ENCODE data around the gene P4HTM. TPM values are rescaled to one million over a fixed set of nuclear protein-coding genes. Genes with fewer than 3 reads are reported as not detected.

P4HTM gene
- total and polyA plus RNA-seq, 2 donors (not counting 1 experiment from before 2014, with no cell fraction given): 48.5 to 70.6 TPM

- Mint-ChIP-seq H3K4me3 (no peak overlapping the region), H3K9me3 (ENCODE audit: insufficient read depth) (no peaks in the 10 kb centered on the region), H3K4me1 (peaks cover 32% of the 10 kb centered on the region), H3K27me3 (no peaks in the 10 kb centered on the region), H3K27ac (no peak overlapping the region)
- peak; percentile 56 for TF ChIP-seq CTCF (IDR thresholded peaks at IDR 0.05)
- TF ChIP-seq EZH2 (IDR thresholded peaks at IDR 0.05; ENCODE audit: borderline replicate concordance, insufficient read depth, low read depth, low read length, poor library complexity, severe bottlenecking): no peak
- peaks cover 46% of the 10 kb centered on the region for H3K79me2 ChIP-seq (ENCODE audit: control insufficient read depth, insufficient read depth, low read length)
- H3K4me1 ChIP-seq (ENCODE audit: control insufficient read depth in 2 of 2, insufficient read depth in 2 of 2, low read length in 2 of 2): peaks cover 10 to 14% of the 10 kb centered on the region in 2 donors
- H4K20me1 ChIP-seq (ENCODE audit: control insufficient read depth, insufficient read depth, low read length, poor library complexity, severe bottlenecking): peaks cover 52% of the 10 kb centered on the region
- no peak overlapping the region for H2AFZ ChIP-seq (ENCODE audit: insufficient read depth, low read depth, low read length, poor library complexity, severe bottlenecking)
- H3K36me3 ChIP-seq (replicated peaks in 1 of 2; ENCODE audit: control extremely low read depth in 1 of 2, control insufficient read depth in 1 of 2, extremely low read depth in 1 of 2, insufficient read depth in 2 of 2, low read length in 1 of 2): peaks cover 1 to 42% of the 10 kb centered on the region in 2 experiments
- peak; percentile 64 for DNase-seq
- no peak overlapping the region for H3K4me3 ChIP-seq (ENCODE audit: control extremely low read depth in 1 of 5, extremely low read depth in 1 of 5, insufficient read depth in 1 of 5, low read depth in 2 of 5, low read length in 4 of 5)
- no peak overlapping the region for H3K4me2 ChIP-seq (replicated peaks; ENCODE audit: low read depth, low read length, poor library complexity, severe bottlenecking)
- ATAC-seq (ENCODE audit: low read depth): peak; percentile 48
- ChIA-PET CTCF (interaction anchor here (0.6 to 5.6 kb wide), 5 partner anchors 9 to 65 kb away, joined by 3 to 69 read pairs (median 6); partner anchors contain the start of genes NDUFAF3 and P4HTM), POLR2A (interaction anchor here (0.6 kb wide), 1 partner anchor 81 kb away, joined by 3 read pairs; no protein-coding TSS in a partner anchor)
- no peak overlapping the region for H3K27ac ChIP-seq (ENCODE audit: low read length in 2 of 2)
- intact Hi-C loops (cut with micrococcal nuclease): no loop called here
- no peaks in the 10 kb centered on the region for H3K9me3 ChIP-seq (ENCODE audit: control extremely low read depth in 1 of 3, control insufficient read depth in 2 of 3, insufficient read depth in 1 of 3, low read length in 2 of 3)
- no peak overlapping the region for H3K9ac ChIP-seq (ENCODE audit: low read length)
- WGBS (ENCODE audit: insufficient coverage): 87% methylated on average over 21 of the region's 24 CpGs
- no peaks in the 10 kb centered on the region for H3K27me3 ChIP-seq (replicated peaks in 1 of 4; ENCODE audit: control extremely low read depth in 1 of 4, control insufficient read depth in 3 of 4, insufficient read depth in 4 of 4, low read length in 3 of 4)
Measured at GRCh38 chr3:49013738-49014660, 24.0 kb downstream of the P4HTM start.

- no peak for ATAC-seq (ENCODE audit: low read depth)
- H3K4me3 Mint-ChIP-seq: peak overlapping the region; percentile 10
- peaks cover 33% of the 10 kb centered on the region for H3K4me1 Mint-ChIP-seq
- no peaks in the 10 kb centered on the region for H3K27me3 ChIP-seq (replicated peaks in 1 of 4; ENCODE audit: control extremely low read depth in 1 of 4, control insufficient read depth in 3 of 4, insufficient read depth in 4 of 4, low read length in 3 of 4)
- TF ChIP-seq EZH2 (IDR thresholded peaks at IDR 0.05; ENCODE audit: borderline replicate concordance, insufficient read depth, low read depth, low read length, poor library complexity, severe bottlenecking) (no peak), CTCF (IDR thresholded peaks at IDR 0.05) (no peak)
- no peak for DNase-seq
- peak overlapping the region; percentile 12 for H3K27ac Mint-ChIP-seq
- intact Hi-C loops (cut with micrococcal nuclease): no loop called here
- CTCF ChIA-PET: interaction anchor here (1.5 to 5.6 kb wide), 3 partner anchors 8 to 28 kb away, joined by 5 to 69 read pairs (median 6); partner anchors contain the start of genes P4HTM and WDR6
- H3K27ac ChIP-seq (ENCODE audit: low read length in 2 of 2): no peak overlapping the region
- peaks cover 43% of the 10 kb centered on the region for H3K79me2 ChIP-seq (ENCODE audit: control insufficient read depth, insufficient read depth, low read length)
- H3K9me3 ChIP-seq (ENCODE audit: control extremely low read depth in 1 of 3, control insufficient read depth in 2 of 3, insufficient read depth in 1 of 3, low read length in 2 of 3): no peaks in the 10 kb centered on the region
- H3K9me3 Mint-ChIP-seq (ENCODE audit: insufficient read depth): no peaks in the 10 kb centered on the region
- 92% methylated on average over 5 of the region's 8 CpGs for WGBS (ENCODE audit: insufficient coverage)
- H4K20me1 ChIP-seq (ENCODE audit: control insufficient read depth, insufficient read depth, low read length, poor library complexity, severe bottlenecking): peaks cover 46% of the 10 kb centered on the region
- no peaks in the 10 kb centered on the region for H3K27me3 Mint-ChIP-seq
- POLR2A ChIA-PET: no interaction called here
- no peak overlapping the region for H2AFZ ChIP-seq (ENCODE audit: insufficient read depth, low read depth, low read length, poor library complexity, severe bottlenecking)
- peaks cover 1 to 42% of the 10 kb centered on the region in 2 experiments for H3K36me3 ChIP-seq (replicated peaks in 1 of 2; ENCODE audit: control extremely low read depth in 1 of 2, control insufficient read depth in 1 of 2, extremely low read depth in 1 of 2, insufficient read depth in 2 of 2, low read length in 1 of 2)
- no peak overlapping the region for H3K9ac ChIP-seq (ENCODE audit: low read length)
- H3K4me2 ChIP-seq (replicated peaks; ENCODE audit: low read depth, low read length, poor library complexity, severe bottlenecking): no peak overlapping the region
- H3K4me1 ChIP-seq (ENCODE audit: control insufficient read depth in 2 of 2, insufficient read depth in 2 of 2, low read length in 2 of 2): peaks cover 18 to 24% of the 10 kb centered on the region in 2 donors
- H3K4me3 ChIP-seq (ENCODE audit: control extremely low read depth in 1 of 5, extremely low read depth in 1 of 5, insufficient read depth in 1 of 5, low read depth in 2 of 5, low read length in 4 of 5): no peak overlapping the region
Measured at GRCh38 chr3:49015072-49015471, 25.0 kb downstream of the P4HTM start.

All from B cell (primary cell).